Hematopoietic multipotent progenitor cell (in vitro differentiated cells): ENCODE data around the gene EHBP1. TPM values are rescaled to one million over a fixed set of nuclear protein-coding genes. Genes with fewer than 3 reads are reported as not detected.
"Not testable (repeated sequence)": the region's sequence is repeated elsewhere in the genome, so short reads cannot be mapped to it uniquely, and the experiment has no call there.

Experiments used
- DNase-seq, 3 donors: peaks; one replicate each; pipeline ENCODE4 v3.0.0-alpha.2; 2011 to 2015; ENCODE audit warnings: low read depth in 2 of 3, low spot score in 2 of 3
- total RNA-seq: library from RNA; depleted of rRNA; stranded (reverse); fragments of >200 nt; gene quantifications from one replicate; pipeline ENCODE4 v1.2.3, GENCODE V29; 2012

EHBP1 gene
- total RNA-seq, 1 donor: 14.5 TPM

- peak in 2 of 3 donors; percentile 52 to 54 for DNase-seq
Observed at GRCh38 chr2:63058144-63058920, 352.8 kb downstream of the EHBP1 start.

DNA sequence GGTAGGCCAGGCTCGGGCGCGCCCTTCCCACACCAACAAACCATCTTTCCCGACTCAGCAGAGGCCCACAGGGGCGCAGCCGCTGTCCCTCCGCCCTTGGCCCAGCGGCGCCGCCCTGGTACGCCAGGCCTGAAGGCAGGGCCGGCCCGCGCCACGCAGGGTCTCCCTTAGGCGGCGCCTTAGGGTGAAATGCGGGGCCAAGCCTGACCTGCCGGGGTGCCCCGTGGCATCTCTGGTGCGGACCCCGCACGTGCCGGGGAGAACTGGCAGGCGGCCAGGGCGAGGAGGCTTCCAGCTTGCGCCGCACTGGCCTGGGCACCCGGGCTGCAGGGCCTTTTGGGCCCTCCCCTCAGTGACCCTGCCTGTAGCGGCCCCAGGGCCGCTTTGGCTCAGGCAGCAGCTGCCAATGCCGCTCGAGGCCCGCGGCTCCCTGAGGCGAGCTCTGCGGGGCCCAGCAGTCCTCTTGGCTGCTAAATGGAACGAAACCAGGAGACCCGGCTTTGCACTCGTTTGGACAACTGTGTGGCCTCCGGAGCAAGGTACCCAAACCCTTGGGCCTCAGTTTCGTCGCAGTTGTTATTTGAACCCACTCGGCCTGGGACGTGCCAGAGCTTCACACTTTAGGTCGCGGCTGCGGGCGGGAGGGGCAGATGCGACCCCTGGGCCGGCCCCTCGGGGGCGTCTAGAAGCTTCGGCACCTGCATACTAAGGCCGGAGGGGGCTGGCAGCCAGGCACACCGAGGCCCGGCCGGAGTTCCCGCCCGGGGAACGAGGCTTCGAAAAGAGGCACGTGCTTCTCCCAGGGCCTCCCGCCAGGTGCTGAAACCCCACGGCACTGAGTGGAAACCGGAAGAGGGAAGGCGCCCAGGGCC is 353.6 kb downstream of the EHBP1 start:
- peak in 2 of 3 donors; percentile 43 to 50 for DNase-seq

DNA sequence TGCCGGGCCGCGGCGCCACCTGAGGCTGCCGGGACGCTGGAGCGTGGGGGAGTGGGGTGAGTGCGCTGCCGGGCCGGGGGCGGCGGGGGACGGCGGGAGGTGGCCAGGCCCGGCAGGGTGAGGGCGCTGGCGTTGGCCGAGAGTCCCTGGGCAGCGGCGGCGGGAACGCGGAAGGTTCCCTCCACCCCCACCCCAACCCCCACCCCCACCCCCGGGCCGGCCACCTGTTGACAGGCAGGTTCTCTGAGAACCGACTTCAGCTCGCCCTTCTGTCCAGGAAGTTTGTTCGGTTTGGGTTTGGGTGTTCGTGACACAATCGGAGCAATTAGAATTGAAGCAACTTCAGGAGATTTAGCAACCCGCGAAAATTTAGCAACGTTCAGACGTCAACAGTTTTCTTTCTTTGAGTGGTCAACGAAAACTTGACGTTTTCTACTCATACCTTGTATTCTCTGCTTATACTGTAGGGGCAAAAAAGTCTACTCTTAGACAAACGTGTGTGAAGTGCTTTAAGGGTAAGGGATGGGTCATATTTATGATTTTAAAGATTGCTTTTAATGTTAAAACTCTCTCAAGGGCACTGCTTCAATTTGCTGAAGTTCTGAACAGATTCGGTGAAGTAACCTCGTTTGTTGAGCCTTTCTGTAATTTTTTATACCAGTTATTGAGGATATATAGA is 354.4 kb downstream of the EHBP1 start:
- peak in 2 of 3 donors; percentile 51 to 55 for DNase-seq

- peak in 1 of 3 donors; percentile 13 for DNase-seq
Observed at GRCh38 chr2:63060472-63060991, 355.0 kb downstream of the EHBP1 start.

DNA sequence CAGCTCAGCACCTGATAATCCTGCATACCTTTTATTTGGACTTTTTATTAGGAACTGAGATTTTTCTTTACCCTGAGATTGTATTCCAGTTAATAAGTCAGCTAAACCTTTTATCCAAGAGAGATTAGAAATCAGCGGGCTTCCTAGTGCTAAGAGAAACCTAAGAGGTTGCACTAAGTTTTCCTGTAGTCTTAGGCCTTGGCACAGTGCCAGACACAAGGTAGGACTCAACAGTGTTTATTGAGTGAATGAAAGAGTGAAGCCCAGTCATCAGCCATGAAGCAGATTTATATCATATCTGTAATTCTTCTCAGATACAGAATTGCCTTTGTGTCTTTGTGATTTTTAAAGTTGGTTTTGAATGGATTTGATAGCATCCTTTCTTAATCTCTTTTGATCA is 358.7 kb downstream of the EHBP1 start:
- no peak for DNase-seq

- no peak for DNase-seq
Observed at GRCh38 chr2:63064661-63065060, 359.1 kb downstream of the EHBP1 start.

- no peak for DNase-seq
Observed at GRCh38 chr2:63066265-63066664, 360.8 kb downstream of the EHBP1 start.

GRCh38 chr2:63066838-63067237 is 361.3 kb downstream of the EHBP1 start:
- no peak for DNase-seq

DNA sequence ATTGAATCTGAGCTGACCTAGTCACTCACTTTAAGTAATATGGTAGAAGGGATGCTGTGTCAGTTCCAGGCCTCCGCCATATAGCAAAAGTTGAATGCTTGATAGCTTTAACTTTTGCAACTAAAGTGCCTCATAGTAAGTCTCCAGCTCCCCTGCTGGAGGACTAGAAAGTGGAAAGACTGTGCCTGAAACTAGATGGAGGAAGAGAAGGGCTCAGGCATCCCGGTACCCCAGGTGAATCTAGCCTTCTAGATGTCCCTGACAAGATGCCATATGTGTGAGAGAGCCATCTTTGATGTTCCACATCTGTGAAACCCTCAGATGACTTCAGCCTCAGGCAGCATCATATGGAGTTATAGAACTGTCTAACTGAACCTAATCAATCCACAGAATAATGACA is 366.2 kb downstream of the EHBP1 start:
- no peak for DNase-seq

DNA sequence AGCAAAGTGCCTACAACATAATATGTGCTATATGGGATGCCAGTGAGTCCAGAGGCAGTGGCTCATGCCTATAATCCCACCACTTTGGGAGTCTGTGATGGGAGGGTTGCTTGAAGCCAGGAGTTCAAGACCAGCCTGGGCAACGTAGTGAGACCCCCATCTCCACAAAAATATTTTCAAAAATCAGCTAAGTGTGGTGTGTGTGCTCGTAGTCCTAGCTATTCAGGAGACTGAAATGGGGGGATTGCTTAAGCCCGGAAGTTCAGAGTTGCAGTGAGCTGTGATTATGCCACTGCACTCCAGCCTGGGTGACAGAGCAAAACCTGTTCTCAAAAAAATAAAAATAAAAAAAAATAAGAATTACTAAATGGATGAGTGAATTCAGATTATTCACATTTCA is 368.5 kb downstream of the EHBP1 start:
- no peak for DNase-seq

- DNase-seq: not testable (repeated sequence)
Observed at GRCh38 chr2:63074399-63074798, 368.9 kb downstream of the EHBP1 start.

- peak in 1 of 3 donors; percentile 58 for DNase-seq
Observed at GRCh38 chr2:63078852-63079606, 373.5 kb downstream of the EHBP1 start.

- no peak for DNase-seq
Observed at GRCh38 chr2:63081404-63081803, 375.9 kb downstream of the EHBP1 start.

- no peak for DNase-seq
Observed at GRCh38 chr2:63086687-63087086, 381.2 kb downstream of the EHBP1 start.

DNA sequence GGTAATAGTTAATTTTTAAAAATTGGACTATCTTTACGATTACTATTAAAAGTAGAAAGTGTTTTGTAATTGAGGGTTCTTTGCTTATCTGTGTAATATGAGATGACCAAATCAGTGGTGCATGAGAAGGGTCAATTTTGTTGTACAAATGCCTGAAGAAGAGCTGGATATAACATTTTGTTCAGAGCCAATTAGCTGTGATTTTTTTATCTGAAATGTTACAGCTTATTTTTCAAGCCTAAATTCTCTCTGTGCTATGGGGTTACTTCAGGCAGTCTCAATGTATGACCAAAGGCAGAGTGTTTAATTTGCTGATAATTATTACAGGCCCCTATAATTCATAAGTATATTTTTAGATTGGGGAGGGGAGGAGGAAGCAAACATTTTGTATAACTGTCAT is 386.9 kb downstream of the EHBP1 start:
- DNase-seq: no peak

GRCh38 chr2:63092857-63093256 is 387.3 kb downstream of the EHBP1 start:
- no peak for DNase-seq

GRCh38 chr2:63093502-63093901 is 388.0 kb downstream of the EHBP1 start:
- DNase-seq: no peak
